AG09319 (cell line): Measurements from ENCODE around the gene MROH2A.
"Not testable (repeated sequence)": the region's sequence is repeated elsewhere in the genome, so short reads cannot be mapped to it uniquely, and the experiment has no call there.

Experiments
- DNase-seq: peaks from one replicate; pipeline ENCODE4 v3.0.0-alpha.2; 2010; ENCODE audit warnings: low read depth; ENCODE audit errors: extremely low read depth
- CTCF ChIP-seq: IDR thresholded peaks from 2 replicates; pipeline ENCODE4 v1.5.1; 2011; ENCODE audit warnings: low read depth, mild to moderate bottlenecking, inconsistent platforms, low read length, moderate library complexity

Gene MROH2A

GRCh38 chr2:233866479-233866878, 88.3 kb downstream of the MROH2A start:
- TF ChIP-seq CTCF: no peak
- DNase-seq: no peak

GRCh38 chr2:233867993-233868532, 89.9 kb downstream of the MROH2A start, which contains the start of gene MSL3B:
Gene MSL3B, minus strand, starts transcription at chr2:233868386.
- DNase-seq: no peak
- TF ChIP-seq CTCF: no peak

- TF ChIP-seq CTCF: no peak
These were observed 93.3 kb downstream of the MROH2A start for GRCh38 chr2:233871432-233871831.

GRCh38 chr2:233872125-233872524, 94.0 kb downstream of the MROH2A start:
- not testable (repeated sequence) for DNase-seq

More at GRCh38 chr2:233871432-233871831, 93.3 kb downstream of the MROH2A start:
- DNase-seq: no peak

- DNase-seq: no peak
- TF ChIP-seq CTCF: no peak
These were observed 104.2 kb downstream of the MROH2A start for GRCh38 chr2:233882353-233882752.
